HG03432 (cell line): ENCODE measurements around the gene FXR2.

Experiments
- ATAC-seq: cut with Tn5 transposase; IDR thresholded peaks from one replicate; pipeline ENCODE4 v1.9.1; 2021; ENCODE audit warnings: mild to moderate bottlenecking, moderate library complexity; ENCODE audit not compliant: unreplicated experiment

FXR2 gene

DNA sequence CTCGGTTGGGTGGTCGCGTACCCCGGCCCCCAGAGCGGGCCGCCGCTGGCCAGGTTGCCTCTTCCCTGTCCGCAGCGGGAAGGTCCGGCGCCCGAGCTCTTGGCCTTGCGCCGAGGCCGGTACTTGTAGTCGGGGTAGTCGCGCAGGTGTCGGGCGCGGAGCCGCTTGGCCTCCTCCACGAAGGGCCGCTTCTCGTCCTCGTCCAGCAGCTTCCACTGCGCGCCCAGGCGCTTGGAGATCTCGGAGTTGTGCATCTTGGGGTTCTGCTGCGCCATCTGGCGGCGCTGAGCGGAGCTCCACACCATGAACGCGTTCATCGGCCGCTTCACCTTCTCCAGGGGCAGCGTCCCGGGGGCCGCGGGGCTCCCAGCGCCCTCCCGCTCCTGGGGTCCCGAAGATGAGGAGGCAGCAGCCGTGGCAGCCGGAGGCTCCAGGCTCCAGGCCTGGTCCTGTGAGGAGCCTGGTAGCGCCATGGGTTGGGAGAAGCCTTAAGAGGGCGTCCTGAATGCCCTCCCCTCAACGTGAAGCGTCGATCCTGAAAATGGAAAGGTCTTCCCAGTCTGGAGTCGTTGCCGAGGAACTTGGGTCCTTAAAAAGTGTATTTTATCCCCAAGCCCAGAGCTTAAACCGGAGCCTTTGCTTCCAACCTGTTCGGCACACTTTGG is 25.4 kb downstream of the FXR2 start:
- no peak for ATAC-seq

DNA sequence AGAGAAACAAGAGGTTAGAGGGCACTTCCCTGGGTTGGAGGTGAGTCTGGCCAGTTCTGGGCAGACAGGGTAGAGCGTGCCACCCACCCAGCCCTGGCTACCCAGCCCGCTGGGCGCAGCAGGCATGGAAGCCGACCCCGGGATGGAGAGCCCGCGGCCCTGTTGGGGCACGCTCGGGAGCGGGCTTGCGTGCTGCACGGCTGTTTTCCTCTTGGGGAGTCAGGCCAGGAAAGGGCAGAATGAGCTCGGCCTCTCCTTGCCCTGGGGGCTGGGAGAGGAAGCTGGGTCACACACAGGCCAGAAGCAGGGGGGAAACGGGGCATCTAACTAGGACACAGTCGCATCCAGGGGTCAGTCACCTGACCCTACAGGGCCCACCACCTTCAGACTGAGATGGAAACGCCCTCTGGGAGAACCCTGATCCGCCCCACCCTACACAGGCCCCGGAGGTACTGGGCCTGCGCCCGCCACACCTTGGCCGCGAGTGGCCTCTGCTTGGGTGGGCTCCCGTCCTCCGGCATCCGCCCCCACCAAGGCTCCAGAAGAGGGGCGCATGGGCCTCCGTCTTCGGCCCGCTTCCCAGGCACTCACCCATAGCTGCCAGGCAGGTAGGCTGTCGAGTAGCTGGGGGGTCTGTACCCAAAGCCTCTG is 26.0 kb downstream of the FXR2 start:
- no peak for ATAC-seq

DNA sequence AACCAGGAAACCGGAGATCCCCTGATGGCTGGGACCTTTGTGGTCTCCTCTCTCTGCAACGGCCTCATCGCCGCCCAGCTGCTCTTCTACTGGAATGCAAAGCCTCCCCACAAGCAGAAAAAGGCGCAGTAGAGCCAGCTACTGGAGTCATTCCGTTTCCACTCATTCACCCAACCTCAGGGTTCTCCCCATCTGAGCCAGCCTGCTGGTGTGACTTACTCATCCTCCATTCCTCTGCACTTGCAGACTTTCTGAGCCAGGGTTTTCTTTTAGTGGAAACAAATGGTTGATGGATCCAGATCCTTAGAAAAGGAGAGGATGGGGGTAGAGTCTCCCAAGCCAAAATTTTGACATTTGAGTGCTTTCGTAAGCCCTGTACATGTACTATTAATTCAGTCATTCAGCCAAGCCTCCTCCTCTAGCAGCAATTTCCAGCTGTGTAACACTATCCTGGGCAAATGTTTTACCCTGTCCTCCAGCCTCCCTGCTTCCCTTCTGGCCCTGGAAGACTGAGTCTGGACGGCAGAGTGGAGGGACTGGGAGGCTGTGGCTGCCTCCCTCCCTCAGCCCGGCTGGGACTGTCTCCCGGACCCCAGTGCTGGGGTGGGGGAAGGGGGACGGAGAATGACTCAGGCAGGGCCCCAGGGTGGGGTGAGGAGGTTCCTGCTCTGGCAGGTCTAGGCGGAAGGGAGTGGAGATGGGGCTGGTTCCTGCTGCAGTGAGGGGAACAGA is 27.1 kb downstream of the FXR2 start:
- no peak for ATAC-seq

DNA sequence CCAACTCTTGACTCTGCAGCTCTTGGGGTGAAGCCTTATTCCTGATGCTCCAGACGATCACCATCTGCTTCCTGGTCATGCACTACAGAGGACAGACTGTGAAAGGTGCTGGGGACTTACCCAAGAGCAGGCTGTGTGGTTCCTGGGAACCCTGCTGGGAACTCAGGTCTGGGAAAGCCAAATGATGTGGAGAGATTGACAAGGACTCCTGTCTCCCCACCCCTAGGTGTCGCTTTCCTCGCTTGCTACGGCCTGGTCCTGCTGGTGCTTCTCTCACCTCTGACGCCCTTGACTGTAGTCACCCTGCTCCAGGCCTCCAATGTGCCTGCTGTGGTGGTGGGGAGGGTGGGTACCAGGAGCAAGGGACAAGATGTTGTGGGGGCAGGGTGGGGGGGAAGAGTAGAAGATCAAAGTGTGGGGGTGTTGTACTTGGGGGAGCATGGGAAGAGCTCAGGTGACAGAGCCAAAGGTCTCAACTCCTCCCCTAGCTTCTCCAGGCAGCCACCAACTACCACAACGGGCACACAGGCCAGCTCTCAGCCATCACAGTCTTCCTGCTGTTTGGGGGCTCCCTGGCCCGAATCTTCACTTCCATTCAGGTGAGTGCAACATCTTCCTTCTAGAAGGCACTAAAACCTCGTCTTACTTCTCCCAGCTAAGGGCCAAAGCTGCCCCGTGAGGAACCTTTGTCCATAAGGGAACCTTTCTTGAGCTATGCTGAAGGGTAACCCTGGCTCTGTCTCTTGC is 27.9 kb downstream of the FXR2 start:
- no peak for ATAC-seq

DNA sequence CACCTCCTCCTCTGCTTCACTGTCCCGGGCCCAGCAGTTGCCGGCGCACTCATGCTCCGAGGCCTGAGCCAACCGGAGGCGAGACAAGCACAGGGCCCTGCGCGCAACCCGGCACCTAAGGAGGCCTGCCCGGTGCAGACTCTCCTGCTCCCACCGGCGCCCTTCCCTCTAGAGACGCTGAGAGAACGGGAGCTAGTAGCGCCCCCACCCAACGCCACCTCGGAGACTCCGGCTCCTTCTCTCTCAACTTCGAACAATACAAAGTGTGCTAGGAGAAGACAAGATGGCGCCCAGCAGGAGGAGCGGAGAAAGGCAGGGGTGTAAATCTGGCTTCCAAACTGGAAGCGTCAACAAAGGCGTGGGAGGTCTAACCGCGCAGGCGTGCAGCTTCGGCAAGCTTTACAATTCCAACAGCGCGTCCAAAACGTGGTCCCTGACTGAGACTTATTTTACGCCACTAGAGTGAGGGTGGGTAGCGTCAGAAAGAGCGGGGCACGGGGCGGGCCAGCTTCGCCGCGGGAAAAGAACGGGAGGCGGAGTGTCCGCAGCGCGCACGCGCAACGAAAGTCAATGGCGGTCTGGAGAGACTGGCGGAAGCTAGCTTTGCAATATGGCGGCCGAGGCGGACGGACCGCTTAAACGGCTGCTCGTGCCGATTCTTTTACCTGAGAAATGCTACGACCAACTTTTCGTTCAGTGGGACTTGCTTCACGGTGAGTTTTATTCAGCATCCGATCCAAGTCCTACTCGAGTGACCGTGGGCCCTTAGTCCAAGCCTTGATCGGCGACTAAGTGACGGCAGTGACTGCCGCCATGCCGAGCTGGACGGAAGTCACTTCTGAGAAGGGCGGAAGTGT is 31.2 kb downstream of the FXR2 start, which contains the start of gene MPDU1:
Gene MPDU1 (plus strand): TSS at position 600 of the 857 bp plus-strand sequence. CDS start 11 bp downstream, at position 611.
- ATAC-seq, result peak; percentile 69

DNA sequence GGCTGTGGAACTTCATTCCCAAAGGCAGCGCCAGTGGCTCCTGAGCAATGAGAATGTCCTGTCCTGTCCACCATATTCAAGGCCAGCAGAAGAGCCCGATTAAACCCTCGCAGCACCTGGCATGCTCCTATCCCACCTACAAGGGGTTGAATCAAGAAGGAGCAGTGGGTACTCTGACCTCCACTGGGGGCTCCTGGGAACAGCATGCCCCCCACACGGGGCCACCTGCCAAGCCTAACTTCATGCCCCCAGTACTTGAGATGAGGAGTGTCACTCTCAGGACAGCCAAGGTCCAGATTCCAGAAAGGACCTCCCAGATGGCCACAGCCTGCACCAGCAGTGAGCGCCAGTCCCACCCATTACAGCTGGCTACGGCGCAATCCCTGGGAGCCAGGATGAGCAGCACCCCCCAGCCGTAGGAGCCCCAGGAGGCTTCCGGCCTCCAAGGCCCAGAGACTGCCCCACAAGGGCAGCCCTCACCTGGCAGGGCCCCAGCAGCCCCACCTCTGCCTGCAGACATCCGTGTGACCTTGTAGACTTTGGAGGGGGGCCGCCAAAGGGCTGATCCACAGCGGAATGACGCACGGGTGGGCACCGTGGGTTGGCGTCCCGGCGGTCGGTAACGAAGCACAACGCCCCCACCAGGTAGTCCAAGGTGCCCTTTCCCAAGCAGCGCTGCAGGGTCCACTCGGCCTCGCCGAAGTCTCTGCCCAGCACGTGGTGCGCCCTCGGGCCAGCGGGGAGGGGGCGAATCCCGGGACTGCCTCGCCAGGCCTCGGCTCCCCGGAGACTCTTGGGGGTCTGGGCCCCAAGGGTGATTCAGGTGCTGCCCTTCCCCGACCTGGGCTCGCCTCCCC is 32.1 kb downstream of the FXR2 start:
- no peak for ATAC-seq

DNA sequence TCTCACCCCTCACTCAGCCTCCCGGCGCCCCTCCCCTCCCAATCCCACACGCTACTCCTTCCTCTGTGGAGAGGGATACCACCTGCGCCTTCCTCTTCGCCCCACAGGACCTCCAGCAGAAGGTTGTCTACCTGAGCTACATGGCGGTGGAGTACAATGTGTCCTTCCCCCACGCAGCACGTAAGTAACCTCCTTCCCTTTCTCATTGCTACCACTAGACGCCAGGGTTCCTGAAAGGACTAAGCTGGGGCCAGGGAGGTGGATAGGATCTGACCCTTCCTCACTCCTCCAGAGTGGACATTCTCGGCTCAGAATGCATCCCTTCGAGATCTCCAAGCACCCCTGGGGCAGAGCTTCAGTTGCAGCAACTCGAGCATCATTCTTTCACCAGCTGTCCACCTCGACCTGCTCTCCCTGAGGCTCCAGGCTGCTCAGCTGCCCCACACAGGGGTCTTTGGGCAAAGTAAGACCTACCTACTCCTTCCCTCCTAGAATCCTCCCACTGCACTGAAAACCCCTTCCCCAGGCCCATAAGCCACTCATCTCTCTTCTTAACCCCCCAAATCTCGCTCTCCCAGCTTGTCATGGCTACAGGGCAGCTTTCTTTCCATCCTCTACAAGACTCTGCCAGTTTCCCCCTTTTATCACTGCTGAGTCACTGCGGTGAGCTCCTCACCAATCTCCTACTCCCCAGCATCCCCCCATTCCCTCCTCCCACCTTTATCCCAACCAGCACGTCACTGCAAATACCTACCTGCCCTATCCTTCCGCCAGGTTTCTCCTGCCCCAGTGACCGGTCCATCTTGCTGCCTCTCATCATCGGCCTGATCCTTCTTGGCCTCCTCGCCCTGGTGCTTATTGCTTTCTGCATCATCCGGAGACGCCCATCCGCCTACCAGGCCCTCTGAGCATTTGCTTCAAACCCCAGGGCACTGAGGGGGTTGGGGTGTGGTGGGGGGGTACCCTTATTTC is 33.8 kb downstream of the FXR2 start:
- ATAC-seq, result no peak

DNA sequence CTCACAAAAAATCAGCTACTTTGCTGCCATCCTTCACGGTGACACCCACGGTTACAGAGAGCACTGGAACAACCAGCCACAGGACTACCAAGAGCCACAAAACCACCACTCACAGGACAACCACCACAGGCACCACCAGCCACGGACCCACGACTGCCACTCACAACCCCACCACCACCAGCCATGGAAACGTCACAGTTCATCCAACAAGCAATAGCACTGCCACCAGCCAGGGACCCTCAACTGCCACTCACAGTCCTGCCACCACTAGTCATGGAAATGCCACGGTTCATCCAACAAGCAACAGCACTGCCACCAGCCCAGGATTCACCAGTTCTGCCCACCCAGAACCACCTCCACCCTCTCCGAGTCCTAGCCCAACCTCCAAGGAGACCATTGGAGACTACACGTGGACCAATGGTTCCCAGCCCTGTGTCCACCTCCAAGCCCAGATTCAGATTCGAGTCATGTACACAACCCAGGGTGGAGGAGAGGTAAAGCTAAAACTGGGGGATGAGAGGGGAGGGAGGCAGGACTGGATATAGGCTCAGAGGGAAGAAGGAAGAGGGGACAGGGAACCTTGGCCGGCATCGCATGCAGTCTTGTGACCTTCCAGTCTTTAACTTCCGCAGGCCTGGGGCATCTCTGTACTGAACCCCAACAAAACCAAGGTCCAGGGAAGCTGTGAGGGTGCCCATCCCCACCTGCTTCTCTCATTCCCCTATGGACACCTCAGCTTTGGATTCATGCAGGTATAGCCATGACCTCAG is 34.7 kb downstream of the FXR2 start:
- ATAC-seq, result peak; percentile 1

DNA sequence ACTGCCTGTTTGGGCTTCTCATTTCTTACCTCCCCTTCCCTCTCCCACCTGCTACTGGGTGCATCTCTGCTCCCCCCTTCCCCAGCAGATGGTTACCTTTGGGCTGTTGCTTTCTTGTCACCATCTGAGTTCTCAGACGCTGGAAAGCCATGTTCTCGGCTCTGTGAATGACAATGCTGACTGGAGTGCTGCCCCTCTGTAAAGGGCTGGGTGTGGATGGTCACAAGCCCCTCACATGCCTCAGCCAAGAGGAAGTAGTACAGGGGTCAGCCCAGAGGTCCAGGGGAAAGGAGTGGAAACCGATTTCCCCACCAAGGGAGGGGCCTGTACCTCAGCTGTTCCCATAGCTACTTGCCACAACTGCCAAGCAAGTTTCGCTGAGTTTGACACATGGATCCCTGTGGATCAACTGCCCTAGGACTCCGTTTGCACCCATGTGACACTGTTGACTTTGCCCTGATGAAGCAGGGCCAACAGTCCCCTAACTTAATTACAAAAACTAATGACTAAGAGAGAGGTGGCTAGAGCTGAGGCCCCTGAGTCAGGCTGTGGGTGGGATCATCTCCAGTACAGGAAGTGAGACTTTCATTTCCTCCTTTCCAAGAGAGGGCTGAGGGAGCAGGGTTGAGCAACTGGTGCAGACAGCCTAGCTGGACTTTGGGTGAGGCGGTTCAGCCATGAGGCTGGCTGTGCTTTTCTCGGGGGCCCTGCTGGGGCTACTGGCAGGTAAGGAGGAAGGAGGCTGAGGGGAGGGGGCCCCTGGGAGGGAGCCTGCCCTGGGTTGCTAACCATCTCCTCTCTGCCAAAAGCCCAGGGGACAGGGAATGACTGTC is 35.5 kb downstream of the FXR2 start, which contains the start of gene CD68:
Gene CD68 (plus strand): TSS at position 638 of the 833 bp plus-strand sequence. CDS start 40 bp downstream, at position 678.
- ATAC-seq, result peak; percentile 41

DNA sequence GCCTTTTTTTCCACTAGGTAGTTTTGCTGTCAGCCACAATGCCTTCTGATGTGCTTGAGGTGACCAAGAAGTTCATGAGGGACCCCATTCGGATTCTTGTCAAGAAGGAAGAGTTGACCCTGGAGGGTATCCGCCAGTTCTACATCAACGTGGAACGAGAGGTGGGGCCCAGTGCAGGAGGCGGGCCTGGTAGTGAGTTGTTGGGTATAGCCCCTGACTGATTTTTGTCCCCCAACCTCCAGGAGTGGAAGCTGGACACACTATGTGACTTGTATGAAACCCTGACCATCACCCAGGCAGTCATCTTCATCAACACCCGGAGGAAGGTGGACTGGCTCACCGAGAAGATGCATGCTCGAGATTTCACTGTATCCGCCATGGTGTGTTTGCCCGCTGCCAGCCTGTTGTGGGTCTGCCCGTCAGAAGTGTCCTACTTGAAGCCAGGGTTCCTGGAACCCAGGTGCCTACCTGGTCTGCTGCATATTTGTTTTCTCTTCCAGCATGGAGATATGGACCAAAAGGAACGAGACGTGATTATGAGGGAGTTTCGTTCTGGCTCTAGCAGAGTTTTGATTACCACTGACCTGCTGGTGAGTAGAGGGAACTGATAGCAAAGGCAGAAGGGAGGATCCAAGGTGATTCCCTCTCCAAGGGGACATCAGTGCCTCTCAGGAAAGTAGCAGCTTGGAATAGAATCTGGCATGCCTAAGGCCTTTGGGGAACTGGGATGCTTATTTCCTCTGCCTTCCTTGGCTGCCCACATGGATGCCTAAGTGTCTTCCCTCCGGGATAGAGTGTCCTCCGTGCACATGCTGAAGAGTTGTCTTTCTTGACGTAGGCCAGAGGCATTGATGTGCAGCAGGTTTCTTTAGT is 37.1 kb downstream of the FXR2 start:
- ATAC-seq, result no peak

DNA sequence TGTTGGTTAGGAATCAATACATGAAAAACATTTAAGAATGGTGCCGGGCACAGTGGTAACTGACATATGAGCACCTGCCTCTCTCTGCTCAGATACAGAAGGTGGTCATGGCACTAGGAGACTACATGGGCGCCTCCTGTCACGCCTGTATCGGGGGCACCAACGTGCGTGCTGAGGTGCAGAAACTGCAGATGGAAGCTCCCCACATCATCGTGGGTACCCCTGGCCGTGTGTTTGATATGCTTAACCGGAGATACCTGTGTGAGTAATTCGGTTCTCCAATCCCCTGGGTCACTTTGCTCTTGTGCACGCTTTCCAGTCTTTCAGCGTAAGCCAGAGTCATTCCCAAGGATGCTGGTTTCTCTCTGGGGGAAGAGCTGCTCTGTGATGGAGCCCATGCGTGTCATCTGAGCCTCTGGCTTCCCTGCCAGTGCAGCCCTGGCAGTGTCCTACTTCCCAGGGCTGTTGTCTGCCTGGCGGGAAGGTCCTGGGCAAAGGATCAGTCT is 38.2 kb downstream of the FXR2 start:
- ATAC-seq, result no peak

DNA sequence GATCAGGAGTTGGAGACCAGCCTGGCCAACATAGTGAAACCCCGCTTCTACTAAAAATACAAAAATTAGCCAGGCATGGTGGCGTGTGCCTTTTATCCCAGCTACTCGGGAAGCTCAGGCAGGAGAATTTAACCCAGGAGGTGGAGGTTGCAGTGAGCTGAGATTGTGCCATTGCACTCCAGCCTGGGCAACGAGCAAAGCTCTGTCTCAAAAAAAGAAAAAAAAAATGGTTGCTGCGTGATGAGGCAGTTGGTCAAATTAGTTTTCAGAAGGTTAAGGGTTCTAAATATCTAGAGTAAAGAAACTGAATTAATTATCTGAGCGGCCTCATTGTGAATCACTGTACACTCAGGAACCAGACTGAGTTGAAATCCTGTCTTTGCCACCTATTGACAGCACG is 38.7 kb downstream of the FXR2 start:
- ATAC-seq, result no peak

DNA sequence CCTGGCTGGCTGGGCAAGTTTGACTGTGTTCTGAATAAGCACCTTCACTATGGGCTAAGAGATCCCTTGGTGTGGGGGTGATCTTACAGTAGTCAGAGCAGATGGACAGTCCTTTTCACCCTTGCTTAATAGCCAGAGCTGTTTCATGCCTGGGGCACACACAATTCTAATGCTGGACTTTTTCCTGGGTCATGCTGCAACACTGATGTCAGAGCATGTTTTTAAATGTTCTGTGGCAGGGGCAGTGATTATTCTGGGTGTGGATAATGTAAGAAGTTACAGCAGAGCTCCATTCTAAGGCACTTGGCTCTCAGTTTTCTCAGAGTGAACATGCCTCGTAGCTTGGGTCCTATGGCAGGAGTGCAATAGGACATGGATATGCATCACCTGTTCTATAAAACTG is 39.2 kb downstream of the FXR2 start:
- ATAC-seq, result no peak

DNA sequence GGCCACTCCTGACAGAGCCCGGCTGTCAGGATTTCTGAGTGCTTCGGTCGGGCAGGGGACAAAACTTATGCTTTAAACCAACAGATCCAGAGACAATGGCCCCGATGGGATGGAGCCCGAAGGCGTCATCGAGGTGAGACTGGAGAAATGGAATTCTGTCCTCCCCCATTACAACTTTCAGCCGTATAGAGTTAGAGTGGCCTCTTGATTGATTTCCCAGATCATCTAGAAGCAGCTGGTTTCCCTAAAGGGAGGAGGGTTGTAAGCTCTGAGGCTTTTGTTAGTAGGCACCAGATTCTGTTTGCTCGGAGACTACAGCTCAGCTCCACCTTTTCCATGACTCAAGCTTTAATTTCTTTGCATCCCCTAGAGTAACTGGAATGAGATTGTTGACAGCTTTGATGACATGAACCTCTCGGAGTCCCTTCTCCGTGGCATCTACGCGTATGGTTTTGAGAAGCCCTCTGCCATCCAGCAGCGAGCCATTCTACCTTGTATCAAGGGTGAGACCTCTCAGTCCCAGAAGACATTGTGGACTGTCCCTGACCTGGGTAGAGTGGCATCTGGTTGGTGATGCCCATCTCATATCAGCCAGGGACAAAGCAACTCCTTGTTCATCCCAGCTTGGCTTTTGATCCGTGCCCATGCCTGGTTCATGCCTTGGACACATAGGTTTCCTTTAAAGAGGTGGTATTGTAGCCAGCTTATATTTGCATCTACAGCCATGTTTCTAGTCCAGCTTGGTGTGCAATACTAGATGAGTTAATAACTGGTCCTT is 40.3 kb downstream of the FXR2 start:
- ATAC-seq, result no peak
